NCI-H2107 treated with DMSO at 0.1 percent for 48 hours (cell line): ENCODE data around the gene AK5.

Experiments
- DNase-seq: peaks from one replicate; lab custom pipeline; 2025; ENCODE audit not compliant: unreplicated experiment; lab: John Stamatoyannopoulos, UW

Gene AK5

GRCh38 chr1:77281491-77282186 is at the start of gene AK5:
Gene AK5, plus strand, starts transcription at chr1:77282019. Its CDS starts 295 bp downstream, at chr1:77282314.
- no peak for DNase-seq

- DNase-seq, result no peak
Observed at GRCh38 chr1:77232829-77233228, 49.0 kb upstream of the AK5 start.

GRCh38 chr1:77234096-77234495 is 47.7 kb upstream of the AK5 start:
- DNase-seq, result no peak

- DNase-seq, result no peak
Observed at GRCh38 chr1:77234943-77235342, 46.9 kb upstream of the AK5 start.

GRCh38 chr1:77238462-77238861 is 43.4 kb upstream of the AK5 start:
- DNase-seq, result no peak

GRCh38 chr1:77239311-77239710 is 42.5 kb upstream of the AK5 start:
- no peak for DNase-seq

- no peak for DNase-seq
Observed at GRCh38 chr1:77245830-77246229, 36.0 kb upstream of the AK5 start.

- DNase-seq, result no peak
Observed at GRCh38 chr1:77250126-77250525, 31.7 kb upstream of the AK5 start.

GRCh38 chr1:77253211-77253610 is 28.6 kb upstream of the AK5 start:
- no peak for DNase-seq

- no peak for DNase-seq
Observed at GRCh38 chr1:77263708-77264107, 18.1 kb upstream of the AK5 start.

GRCh38 chr1:77265180-77265579 is 16.6 kb upstream of the AK5 start:
- no peak for DNase-seq

GRCh38 chr1:77267035-77267434 is 14.8 kb upstream of the AK5 start:
- DNase-seq, result no peak

- DNase-seq, result no peak
Observed at GRCh38 chr1:77271852-77272580, 9.8 kb upstream of the AK5 start.

- no peak for DNase-seq
Observed at GRCh38 chr1:77273891-77274290, 7.9 kb upstream of the AK5 start.

- DNase-seq, result no peak
Observed at GRCh38 chr1:77275194-77275593, 6.6 kb upstream of the AK5 start.

- no peak for DNase-seq
Observed at GRCh38 chr1:77276941-77277340, 4.9 kb upstream of the AK5 start.

- DNase-seq, result no peak
Observed at GRCh38 chr1:77279929-77280328, 1.9 kb upstream of the AK5 start.

- DNase-seq, result no peak
Observed at GRCh38 chr1:77280962-77281361, 857 bp upstream of the AK5 start.

- no peak for DNase-seq
Observed at GRCh38 chr1:77282187-77282865, 507 bp downstream of the AK5 start.

- DNase-seq, result no peak
Observed at GRCh38 chr1:77282866-77283539, 1.2 kb downstream of the AK5 start.

GRCh38 chr1:77283701-77284425 is 2.0 kb downstream of the AK5 start:
- DNase-seq, result no peak
